Right lobe of liver (tissue), 6 donors: ENCODE data around the gene DARS2. TPM values are rescaled to one million over a fixed set of nuclear protein-coding genes. Genes with fewer than 3 reads are reported as not detected.

Source experiments
- ATAC-seq, 4 donors: fragments of 200-7000 bp; cut with Tn5 transposase; one replicate each; pipeline ENCODE4 v1.9.1; 2020; ENCODE audit warnings: mild to moderate bottlenecking in 4 of 4, moderate library complexity in 4 of 4
- DNase-seq, 3 donors: peaks; one replicate each; pipeline ENCODE4 v3.0.0-alpha.2; 2020
- H3K27ac ChIP-seq, 3 donors: fragments of 200-600 bp; one replicate each; pipeline ENCODE4 v1.8.0; 2022
- H3K27me3 ChIP-seq, 2 donors: fragments of 200-600 bp; one replicate each; pipeline ENCODE4 v1.8.0; 2022
- H3K36me3 ChIP-seq, 4 donors: fragments of 200-600 bp; sonication (generic) in 1 of 4; one replicate each; pipeline versions ENCODE4 v1.5.1 to v1.8.0; 2017 to 2022; ENCODE audit warnings: control low read depth in 1 of 4
- H3K4me1 ChIP-seq, 4 donors: fragments of 200-600 bp; sonication (generic) in 1 of 4; one replicate each; pipeline versions ENCODE4 v1.5.1 to v1.8.0; 2017 to 2022; ENCODE audit warnings: control low read depth in 1 of 4
- H3K4me3 ChIP-seq, 3 donors: fragments of 200-600 bp; one replicate each; pipeline ENCODE4 v1.8.0; 2022
- H3K9me3 ChIP-seq, 4 donors: fragments of 200-600 bp; sonication (generic) in 1 of 4; one replicate each; pipeline versions ENCODE4 v1.5.1 to v1.8.0; 2017 to 2022; ENCODE audit warnings: control low read depth in 1 of 4
- CTCF ChIP-seq, 4 donors: fragments of 200-600 bp in 3 of 4; fragments of 450-650 bp in 1 of 4; IDR thresholded peaks; one replicate each; pipeline versions ENCODE4 v1.5.1 to v1.8.0; 2016 to 2022; ENCODE audit warnings: antibody characterized with exemption in 4 of 4, mild to moderate bottlenecking in 2 of 4
- POLR2A ChIP-seq: fragments of 450-650 bp; IDR thresholded peaks from one replicate; pipeline ENCODE4 v1.6.1; 2017; ENCODE audit warnings: antibody characterized with exemption, mild to moderate bottlenecking
- WGBS: methylation state at CpG from one replicate; pipeline ENCODE4 v1.1.6; 2018; ENCODE audit warnings: low coverage, low lambda C conversion rate; ENCODE audit not compliant: insufficient coverage; ENCODE audit errors: missing lambda C conversion rate; 5-methylcytosine and 5-hydroxymethylcytosine counted together
- intact Hi-C, 2 donors: fragments of 100-400 bp; cut with DNase I; formaldehyde crosslinking; loops; one replicate each; pipeline versions ENCODE4 v1.11.2 to v1.14.1; 2022
- small RNA-seq, 2 experiments: library from RNA; depleted of rRNA; stranded (forward); fragments of <200 nt; gene quantifications; one replicate each; pipeline ENCODE3, GENCODE V24; 2016
- total RNA-seq, 6 experiments: library from RNA; depleted of rRNA in 2 of 6; stranded (reverse); fragments of >200 nt in 2 of 6; fragmentation: NEBNext Ultra II Directional in 3 of 6; extraction: Animal tissue kit (Norgen Biotek cat#: 25700) in 3 of 6; gene quantifications; one replicate each; pipeline versions ENCODE4 v1.1.0 to v1.2.4, GENCODE V29; 2016 to 2023
- donor health status: DM: no; HTN: yes; CAD: no.
- donor health status: DM: no; HTN: no; CAD: no.
- donor health status: DM: no; HTN: no; CAD: no.
- donor health status: DM: no; HTN: yes; CAD: no.
- donor health status: DM: no; HTN: yes; CAD: no.

Gene DARS2
- total RNA-seq, 6 experiments from 2014 or later, result 10.0 to 14.6 (median 13.4) TPM

- H3K4me1 ChIP-seq, result no peaks in the 10 kb centered on the region
- DNase-seq (no peak), ATAC-seq (no peak)
- intact Hi-C loops, result no loop called here
- H3K9me3 ChIP-seq, result no peaks in the 10 kb centered on the region
- H3K36me3 ChIP-seq, result peaks cover 0 to 44% (median 28%) of the 10 kb centered on the region in 4 donors
- no peaks in the 10 kb centered on the region for H3K27me3 ChIP-seq
- 77% methylated on average over 2 of the region's 2 CpGs for WGBS
- no peak for TF ChIP-seq CTCF (IDR thresholded peaks at IDR 0.05)
- no peak for TF ChIP-seq POLR2A
- H3K27ac ChIP-seq, result no peak overlapping the region
- H3K4me3 ChIP-seq, result no peak overlapping the region
Observed at GRCh38 chr1:173900427-173900826, 76.0 kb downstream of the DARS2 start.

GRCh38 chr1:173900992-173901391 is 76.5 kb downstream of the DARS2 start:
- DNase-seq, result no peak
- Histone ChIP-seq H3K27me3 (no peaks in the 10 kb centered on the region), H3K4me1 (no peaks in the 10 kb centered on the region), H3K9me3 (no peaks in the 10 kb centered on the region), H3K36me3 (peaks cover 0 to 50% (median 30%) of the 10 kb centered on the region in 4 donors), H3K4me3 (no peak overlapping the region), H3K27ac (no peak overlapping the region)
- WGBS, result 57% methylated on average over 3 of the region's 3 CpGs
- intact Hi-C loops, result no loop called here
- no peak for TF ChIP-seq CTCF (IDR thresholded peaks at IDR 0.05)
- no peak for TF ChIP-seq POLR2A
- ATAC-seq, result no peak

- DNase-seq (no peak), ATAC-seq (no peak)
- H3K4me1 ChIP-seq, result no peaks in the 10 kb centered on the region
- H3K27me3 ChIP-seq, result no peaks in the 10 kb centered on the region
- H3K27ac ChIP-seq, result no peak overlapping the region
- intact Hi-C loops, result no loop called here
- H3K4me3 ChIP-seq, result no peak overlapping the region
- 74% methylated on average over 6 of the region's 6 CpGs for WGBS
- H3K36me3 ChIP-seq, result peaks cover 0 to 77% (median 47%) of the 10 kb centered on the region in 4 donors
- TF ChIP-seq POLR2A, result no peak
- no peak for TF ChIP-seq CTCF (IDR thresholded peaks at IDR 0.05)
- no peaks in the 10 kb centered on the region for H3K9me3 ChIP-seq
Observed at GRCh38 chr1:173903827-173904531, 79.5 kb downstream of the DARS2 start.

Small RNA genes lying within 50 kb of the gene (small RNA-seq; reads per million reads assigned to genes)
- gene RF00019, result 0 reads per million in 2 experiments

Other genes starting within 250 kb of the DARS2 start
- gene SLC9C2, start 221.6 kb upstream of the DARS2 start, total RNA-seq, result not detected
- not detected for gene TEX50, start 189.3 kb upstream of the DARS2 start, total RNA-seq
- gene ANKRD45, start 154.8 kb upstream of the DARS2 start, total RNA-seq, result under 1 TPM in 1 of 6 experiments, not detected in 5; 0.15 TPM
- gene KLHL20, start 109.7 kb upstream of the DARS2 start, total RNA-seq, result 10 to 100 TPM in 5 of 6 experiments, 1 to 10 TPM in 1; 9.2 to 15.5 (median 12.5) TPM
- gene CENPL, start 210 bp downstream of the DARS2 start, total RNA-seq, result 1 to 10 TPM; 1.0 to 2.2 (median 1.6) TPM
- gene GAS5, start 43.3 kb downstream of the DARS2 start, total RNA-seq, result 10 to 100 TPM; 37.4 to 85.2 (median 61.5) TPM
- 1 to 10 TPM; 2.8 to 6.1 (median 4.7) TPM for gene ZBTB37, start 43.7 kb downstream of the DARS2 start, total RNA-seq
- 1,000 to 10,000 TPM; 1,325 to 2,875 (median 2,199) TPM for gene SERPINC1, start 92.7 kb downstream of the DARS2 start, total RNA-seq
- 10 to 100 TPM; 15.7 to 22.2 (median 17.7) TPM for gene RC3H1, start 197.7 kb downstream of the DARS2 start, total RNA-seq